ENCODE results near the gene AP2B1.

GRCh38 chr17:35596072-35596471, 8.9 kb downstream of the AP2B1 start:
- TF ChIP-seq POLR2A (IDR thresholded peaks at IDR 0.05) (no peak), CTCF (IDR thresholded peaks at IDR 0.05) (no peak)

All from transverse colon (tissue), 3 donors.